ENCODE measurements around the gene JMJD6. TPM values are rescaled to one million over a fixed set of nuclear protein-coding genes. Genes with fewer than 3 reads are reported as not detected.

Gene JMJD6
- 19.1 TPM for total RNA-seq

DNA sequence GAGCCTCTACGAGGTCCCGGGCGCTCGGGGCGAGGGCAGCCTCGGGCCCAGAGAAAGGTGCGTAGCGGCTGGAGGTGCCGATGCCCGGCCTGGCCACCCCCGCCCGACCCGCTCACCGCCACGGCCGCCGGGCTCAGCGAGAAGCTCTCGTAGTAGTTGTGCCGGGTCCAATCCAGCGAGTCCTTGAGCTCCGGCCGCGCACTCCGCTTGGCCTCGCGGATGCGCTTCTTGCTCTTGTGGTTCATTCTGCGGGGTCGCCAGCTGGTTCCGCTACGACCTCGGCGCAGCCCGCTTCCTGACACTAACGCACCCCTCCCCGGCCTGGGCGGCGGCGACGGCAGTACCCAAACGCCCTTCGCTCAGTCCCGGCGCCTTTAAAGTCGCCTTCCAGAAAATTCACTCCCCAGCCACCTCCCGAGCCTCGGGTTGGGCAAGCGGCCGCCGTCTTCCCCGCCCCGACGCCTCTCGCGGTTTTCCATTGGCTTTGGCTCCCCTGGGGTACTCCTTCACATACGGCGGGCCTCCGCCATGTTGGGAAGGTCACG is at the start of gene JMJD6:
Gene JMJD6, minus strand, starts transcription at position 376 of the 545 bp plus-strand sequence. Its CDS starts 131 bp downstream, at position 245.

DNA sequence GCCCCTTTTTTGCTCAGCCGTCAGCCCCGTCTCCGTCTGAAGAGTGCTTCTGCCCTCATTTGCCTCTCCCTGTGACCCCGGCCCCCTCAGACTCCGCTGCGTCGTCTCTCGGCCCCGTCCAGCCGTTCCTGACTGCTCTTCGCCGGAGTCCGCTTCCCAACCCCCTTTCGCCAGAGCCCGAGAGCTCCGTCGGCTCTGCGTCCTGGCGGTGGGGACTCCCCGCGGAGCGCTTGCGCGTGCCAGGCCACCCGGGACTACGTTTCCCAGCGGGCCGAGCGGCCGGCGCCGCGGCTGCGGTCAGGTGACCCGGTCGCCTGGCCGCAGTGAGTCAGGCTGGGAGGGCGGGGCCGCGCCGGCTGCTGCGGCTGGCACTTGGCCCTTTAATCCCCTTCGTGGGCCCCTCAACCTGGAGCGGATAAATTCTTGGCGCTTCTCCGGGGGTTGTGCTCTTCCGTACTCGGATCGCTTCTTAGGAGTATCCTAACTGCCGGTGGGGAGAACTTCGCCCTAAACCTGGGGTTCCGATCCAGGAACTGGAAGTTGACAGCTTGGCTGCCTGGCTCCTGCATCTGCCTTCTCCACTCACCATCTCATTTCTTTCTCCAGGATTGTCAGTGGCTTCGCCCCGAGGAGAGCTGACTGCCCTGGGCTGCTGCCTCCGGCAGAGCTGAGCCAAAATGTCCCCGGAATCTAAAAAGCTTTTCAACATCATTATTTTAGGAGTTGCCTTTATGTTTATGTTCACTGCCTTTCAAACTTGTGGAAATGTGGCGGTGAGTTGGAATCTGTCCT is 11.5 kb upstream of the JMJD6 start, which contains the start of gene MFSD11:
Gene MFSD11, plus strand, starts transcription at position 444 of the 792 bp plus-strand sequence. Its CDS starts 234 bp downstream, at position 678.

DNA sequence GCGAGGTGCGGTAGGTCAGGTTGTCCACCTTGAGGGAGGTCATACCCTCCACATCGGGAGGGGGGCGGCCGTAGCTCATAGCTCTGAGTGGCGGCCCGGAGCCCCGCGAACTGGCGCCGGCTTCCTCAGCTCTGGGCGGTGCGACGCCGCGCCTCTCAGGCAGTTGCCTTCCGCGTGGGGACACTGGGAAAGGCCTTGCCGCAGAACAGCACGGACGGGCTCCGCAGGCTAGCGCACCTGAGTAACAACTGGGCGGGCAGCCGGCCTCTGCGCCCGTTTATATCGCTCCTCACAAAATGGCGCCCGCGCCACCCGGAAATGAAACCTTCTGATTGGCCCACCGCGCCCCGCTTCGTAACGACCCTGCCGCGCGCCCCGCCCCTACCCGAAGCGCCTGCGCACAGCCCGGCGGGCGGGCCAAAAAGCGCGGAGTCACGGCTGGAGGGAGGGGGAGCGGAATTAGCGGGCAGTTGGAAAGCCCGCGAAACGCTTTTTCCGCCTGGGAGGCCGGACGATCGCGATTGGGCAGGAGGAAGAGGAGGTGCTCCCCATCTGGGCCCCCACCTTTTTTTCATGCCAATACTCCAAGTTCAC is 10.8 kb upstream of the JMJD6 start, which contains the start of gene SRSF2:
Gene SRSF2, minus strand, starts transcription at position 250 of the 594 bp plus-strand sequence. Its CDS starts 171 bp downstream, at position 79.

DNA sequence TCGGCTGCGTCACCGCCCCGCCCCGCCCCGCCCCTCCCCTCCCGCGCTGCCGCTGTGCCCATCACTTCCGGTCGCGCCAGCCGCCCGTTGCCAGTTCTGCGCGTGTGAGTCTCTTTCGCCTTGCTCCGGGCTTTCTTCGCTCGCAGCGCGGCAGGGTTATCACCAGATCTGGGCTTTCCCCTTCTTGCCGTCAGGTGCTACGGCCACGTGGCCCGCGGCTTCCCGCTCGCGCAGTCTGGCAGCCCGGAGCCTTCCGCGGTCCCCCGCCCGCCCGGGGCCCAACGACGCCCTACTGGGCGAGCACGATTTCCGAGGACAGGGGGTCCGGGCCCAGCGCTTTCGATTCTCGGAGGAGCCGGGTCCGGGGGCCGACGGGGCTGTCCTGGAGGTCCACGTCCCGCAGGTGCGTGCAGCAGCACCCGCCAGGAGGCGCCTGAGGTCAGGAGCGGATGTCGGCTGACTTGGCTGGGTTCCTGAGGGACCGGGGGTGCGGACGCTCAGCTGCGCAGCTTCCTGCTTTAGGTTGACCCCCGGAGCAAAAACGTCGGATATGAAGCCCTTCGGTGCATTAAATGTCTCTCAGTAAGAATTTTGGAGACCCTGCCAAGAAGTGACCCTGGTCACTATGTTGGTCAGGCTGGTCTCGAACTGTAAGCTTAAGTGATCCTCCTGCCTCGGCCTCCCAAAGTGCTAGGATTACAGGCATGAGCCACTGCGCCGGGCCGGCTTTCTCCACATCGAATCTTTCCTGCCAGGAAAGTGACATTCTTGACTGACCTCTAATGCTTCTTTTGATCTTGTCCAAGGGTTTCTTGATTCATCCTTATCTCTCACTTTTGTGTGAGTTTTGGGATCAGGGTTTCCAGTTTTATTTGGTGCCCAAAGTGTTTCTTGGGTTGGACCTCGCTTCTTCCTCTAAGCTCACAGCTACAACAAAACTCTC is 641 bp upstream of the JMJD6 start, which contains the start of gene METTL23:
Gene METTL23, plus strand, starts transcription at position 64 of the 943 bp plus-strand sequence. CDS start 2,872 bp downstream, outside the sequence.

DNA sequence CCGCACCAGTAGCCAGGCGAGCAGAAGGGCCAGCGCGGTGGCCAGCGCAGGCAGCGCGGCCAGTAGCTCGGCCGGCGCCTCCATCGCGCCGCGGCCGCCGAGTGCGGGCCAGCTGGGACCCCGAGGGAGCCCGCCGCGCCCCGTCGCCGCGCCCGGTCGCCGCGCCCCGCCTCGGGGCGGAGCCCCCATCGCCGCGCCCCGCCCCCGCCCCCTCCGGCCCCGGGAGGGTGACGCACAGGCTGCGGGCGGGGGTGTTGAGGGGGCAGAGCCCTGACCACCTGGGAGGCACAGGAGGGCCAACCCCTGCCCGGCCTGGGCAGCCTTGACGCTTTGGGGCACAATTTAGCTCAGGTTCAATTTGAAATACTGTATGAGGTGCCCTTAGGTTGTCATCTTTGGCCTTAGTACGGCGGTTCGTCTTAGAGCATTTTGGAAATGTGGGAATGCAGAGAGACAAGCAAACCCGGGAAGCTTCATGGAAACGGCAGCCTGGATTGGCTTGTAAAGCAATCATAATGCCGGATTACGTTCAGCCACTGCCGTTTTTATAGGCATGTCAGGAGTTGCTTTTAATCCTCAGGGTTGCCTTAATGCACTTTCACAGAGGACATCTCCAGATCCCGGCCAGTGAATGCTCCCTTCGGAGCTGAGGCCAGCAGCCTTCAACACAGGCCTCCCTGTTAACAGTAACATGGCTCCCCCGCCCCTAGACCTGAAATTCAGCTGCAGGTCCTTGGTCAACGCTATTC is 15.4 kb downstream of the JMJD6 start, which contains the start of gene MXRA7:
Gene MXRA7, minus strand, starts transcription at position 103 of the 749 bp plus-strand sequence. Its CDS starts 19 bp downstream, at position 84.

Small RNAs within 50 kb of the gene (small RNA-seq; reads per million reads assigned to genes)
- gene AC005837.3: not detected
- not detected for gene RF02271
- gene RNU6-97P: not detected
- 5.7 reads per million, percentile 92 among the genes with 10 or more reads in this experiment for gene RNY4P36

Other genes with a start within 250 kb of the JMJD6 start
- gene RHBDF2, start 225.2 kb downstream of the JMJD6 start, total RNA-seq: 3.2 TPM
- gene CYGB, start 188.9 kb downstream of the JMJD6 start, total RNA-seq: 8.3 TPM
- gene PRCD, start 186.6 kb downstream of the JMJD6 start, total RNA-seq: 5.3 TPM
- gene ST6GALNAC2, start 140.7 kb downstream of the JMJD6 start, total RNA-seq: 2.1 TPM
- gene ST6GALNAC1, start 82.8 kb downstream of the JMJD6 start, total RNA-seq: 0.69 TPM
- gene MXRA7, start 15.6 kb downstream of the JMJD6 start, total RNA-seq: 87.9 TPM
- 14.8 TPM for gene METTL23, start 233 bp upstream of the JMJD6 start, total RNA-seq
- gene SRSF2, start 10.7 kb upstream of the JMJD6 start, total RNA-seq: 98.0 TPM
- 84.2 TPM for gene MFSD11, start 11.5 kb upstream of the JMJD6 start, total RNA-seq
- 29.8 TPM for gene MGAT5B, start 141.8 kb upstream of the JMJD6 start, total RNA-seq

All from diencephalon (tissue), 1 donor.